Measurements from ENCODE around the gene FAM20B.

DNA sequence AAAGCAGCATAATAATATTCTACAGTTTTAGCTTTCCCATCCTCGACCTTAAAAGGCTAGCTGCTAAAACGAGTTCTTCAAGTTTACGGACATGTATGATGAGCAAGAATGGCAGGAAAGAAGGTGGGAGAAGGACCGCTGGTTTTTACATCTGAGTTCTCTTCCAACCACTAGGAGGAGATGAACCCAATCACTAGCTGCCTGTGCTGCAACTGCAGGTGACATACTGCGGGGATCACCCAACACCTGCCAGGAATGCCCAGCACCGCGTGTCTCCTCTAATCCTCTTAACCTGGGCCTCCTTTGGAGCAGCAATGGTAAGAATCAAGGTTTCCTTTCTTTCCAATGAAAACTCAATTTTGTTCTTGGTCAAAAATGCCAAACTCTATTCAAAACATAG, 79.7 kb downstream of the FAM20B start:
- TF ChIP-seq, protein P1, sequence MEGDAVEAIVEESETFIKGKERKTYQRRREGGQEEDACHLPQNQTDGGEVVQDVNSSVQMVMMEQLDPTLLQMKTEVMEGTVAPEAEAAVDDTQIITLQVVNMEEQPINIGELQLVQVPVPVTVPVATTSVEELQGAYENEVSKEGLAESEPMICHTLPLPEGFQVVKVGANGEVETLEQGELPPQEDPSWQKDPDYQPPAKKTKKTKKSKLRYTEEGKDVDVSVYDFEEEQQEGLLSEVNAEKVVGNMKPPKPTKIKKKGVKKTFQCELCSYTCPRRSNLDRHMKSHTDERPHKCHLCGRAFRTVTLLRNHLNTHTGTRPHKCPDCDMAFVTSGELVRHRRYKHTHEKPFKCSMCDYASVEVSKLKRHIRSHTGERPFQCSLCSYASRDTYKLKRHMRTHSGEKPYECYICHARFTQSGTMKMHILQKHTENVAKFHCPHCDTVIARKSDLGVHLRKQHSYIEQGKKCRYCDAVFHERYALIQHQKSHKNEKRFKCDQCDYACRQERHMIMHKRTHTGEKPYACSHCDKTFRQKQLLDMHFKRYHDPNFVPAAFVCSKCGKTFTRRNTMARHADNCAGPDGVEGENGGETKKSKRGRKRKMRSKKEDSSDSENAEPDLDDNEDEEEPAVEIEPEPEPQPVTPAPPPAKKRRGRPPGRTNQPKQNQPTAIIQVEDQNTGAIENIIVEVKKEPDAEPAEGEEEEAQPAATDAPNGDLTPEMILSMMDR (conservative IDR thresholded peaks at IDR 0.05 in 1 of 2, IDR thresholded peaks at IDR 0.05 in 1 of 2; ENCODE audit: extremely low read depth in 1 of 2, insufficient read depth in 1 of 2, low read depth in 1 of 2, low read length in 2 of 2) = peak; percentile 25 to 44
- TF ChIP-seq EZH2 (IDR thresholded peaks at IDR 0.05; ENCODE audit: borderline replicate concordance, low read length) = no peak
